Endothelial cell of umbilical vein (primary cell): ENCODE results near the gene CLEC4M. TPM values are rescaled to one million over a fixed set of nuclear protein-coding genes. Genes with fewer than 3 reads are reported as not detected.

Experiments
- BruUV-seq: library from RNA; stranded (reverse); fragments of 400-500 nt; replicated peaks from 2 replicates; lab custom pipeline; 2021; lab: Mats Ljungman, UMichigan
- CTCF ChIA-PET: fragments of 300-600, 350-600 bp; sonication (Branson Sonifier 250); formaldehyde crosslinking; loops from one replicate; lab custom pipeline; 2021; ENCODE audit warnings: antibody characterized with exemption, inconsistent platforms; lab: Charles Lee
- POLR2A ChIA-PET: fragments of 300-600, 350-600 bp; sonication (Branson Sonifier 250); formaldehyde crosslinking; loops from one replicate; lab custom pipeline; 2021; ENCODE audit warnings: antibody characterized with exemption, inconsistent platforms; lab: Charles Lee
- DNase-seq: peaks from one replicate; pipeline ENCODE4 v3.0.0-alpha.2; 2011; ENCODE audit warnings: low read depth, low spot score
- FAIRE-seq: peaks from 2 replicates; lab custom pipeline; 2011; peaks lifted over from hg19 to GRCh38; lab: Jason Lieb, UNC
- H2AFZ ChIP-seq: 2 replicates; pipeline ENCODE4 v1.6.0; 2012; ENCODE audit warnings: low read depth, low read length, control low read depth, inconsistent platforms
- H3K27ac ChIP-seq: 2 replicates; pipeline ENCODE4 v1.5.1; 2011; ENCODE audit warnings: low read depth, mild to moderate bottlenecking, control low read depth, low read length, moderate library complexity; ENCODE audit not compliant: insufficient read depth
- H3K27me3 ChIP-seq, 2 experiments: 2 replicates each; pipeline versions ENCODE4 v1.6.0 to v1.6.1; 2011; ENCODE audit warnings: low read length in 2 of 2, mixed read lengths in 1 of 2; ENCODE audit not compliant: control insufficient read depth in 2 of 2, insufficient read depth in 2 of 2
- H3K36me3 ChIP-seq, 2 experiments: 2 replicates in 1 of 2; 3 replicates in 1 of 2; pipeline ENCODE4 v1.5.1; 2011; ENCODE audit warnings: low read length in 2 of 2, mild to moderate bottlenecking in 1 of 2, moderate library complexity in 1 of 2; ENCODE audit not compliant: control insufficient read depth in 2 of 2, insufficient read depth in 2 of 2; ENCODE audit errors: extremely low read depth in 1 of 2
- H3K4me1 ChIP-seq: 3 replicates; pipeline ENCODE4 v1.5.1; 2011; ENCODE audit warnings: mild to moderate bottlenecking, low read length; ENCODE audit not compliant: control insufficient read depth, insufficient read depth; ENCODE audit errors: extremely low read depth
- H3K4me2 ChIP-seq: 2 replicates; pipeline ENCODE4 v1.6.1; 2011; ENCODE audit warnings: low read length, control low read depth, mixed read lengths; ENCODE audit not compliant: insufficient read depth
- H3K4me3 ChIP-seq, 3 experiments: fragments of 200-600 bp in 1 of 3; sonication (generic), shearing (Covaris generic) in 1 of 3; replicated peaks in 1 of 3; 2 replicates each; pipeline ENCODE4 v1.5.1; 2011 to 2016; ENCODE audit warnings: control low read depth in 3 of 3, low read length in 3 of 3, mild to moderate bottlenecking in 2 of 3, inconsistent platforms in 1 of 3, low read depth in 1 of 3, moderate library complexity in 1 of 3; ENCODE audit not compliant: insufficient read depth in 1 of 3
- H3K79me2 ChIP-seq: 2 replicates; pipeline ENCODE4 v1.6.0; 2012; ENCODE audit warnings: low read length, inconsistent platforms; ENCODE audit not compliant: control insufficient read depth, insufficient read depth
- H3K9ac ChIP-seq: replicated peaks from 2 replicates; pipeline ENCODE3; 2011; ENCODE audit warnings: low read length, control low read depth; ENCODE audit not compliant: insufficient read depth; ENCODE audit errors: extremely low read depth
- H3K9me1 ChIP-seq: replicated peaks from 3 replicates; pipeline ENCODE4 v1.6.0; 2011; ENCODE audit warnings: mild to moderate bottlenecking, low read length; ENCODE audit not compliant: control insufficient read depth, insufficient read depth; ENCODE audit errors: extremely low read depth
- H3K9me3 ChIP-seq: replicated peaks from 2 replicates; pipeline ENCODE4 v1.5.1; 2012; ENCODE audit warnings: low read length, inconsistent platforms; ENCODE audit not compliant: control insufficient read depth, insufficient read depth
- H4K20me1 ChIP-seq: replicated peaks from 2 replicates; pipeline ENCODE3; 2011; ENCODE audit warnings: mild to moderate bottlenecking, low read length; ENCODE audit not compliant: control insufficient read depth, insufficient read depth; ENCODE audit errors: extremely low read depth
- EZH2 ChIP-seq: IDR thresholded peaks from 2 replicates; pipeline ENCODE4 v1.6.1; 2012; ENCODE audit warnings: borderline replicate concordance, low read depth, mild to moderate bottlenecking, moderate library complexity, low read length, inconsistent platforms; ENCODE audit not compliant: severe bottlenecking
- FOS ChIP-seq: IDR thresholded peaks from 2 replicates; pipeline ENCODE4 v1.6.1; 2011; ENCODE audit warnings: mild to moderate bottlenecking, low read length, moderate library complexity, borderline replicate concordance; ENCODE audit not compliant: insufficient read depth
- GATA2 ChIP-seq: IDR thresholded peaks from 2 replicates; pipeline ENCODE4 v1.7.0; 2011; ENCODE audit warnings: low read depth, mild to moderate bottlenecking, moderate library complexity, mixed read lengths, low read length; ENCODE audit not compliant: insufficient read length, insufficient read depth
- JUN ChIP-seq: IDR thresholded peaks from 2 replicates; pipeline ENCODE4 v1.6.1; 2011; ENCODE audit warnings: borderline replicate concordance, low read depth; ENCODE audit not compliant: insufficient read length, insufficient read depth
- MYC ChIP-seq: IDR thresholded peaks from one replicate; pipeline ENCODE4 v1.6.1; 2011; ENCODE audit warnings: mild to moderate bottlenecking, low read depth, low read length
- POLR2A ChIP-seq: IDR thresholded peaks from 2 replicates; pipeline ENCODE4 v1.6.1; 2012; ENCODE audit warnings: low read depth, mild to moderate bottlenecking, control low read depth, low read length
- POLR2AphosphoS5 ChIP-seq: IDR thresholded peaks from 2 replicates; pipeline ENCODE4 v1.6.1; 2012; ENCODE audit warnings: low read depth, mild to moderate bottlenecking, control low read depth, low read length, moderate library complexity; ENCODE audit not compliant: insufficient read depth
- dilution Hi-C: fragments of 300-500 bp; cut with MboI; formaldehyde crosslinking; loops from one replicate; pipeline ENCODE4 v1.15.0; 2019; ENCODE audit warnings: low sequenced_read_pairs; ENCODE audit not compliant: extremely low pct_ligation_motif_present
- intact Hi-C: fragments of 100-400 bp; cut with micrococcal nuclease; formaldehyde crosslinking; loops from one replicate; pipeline ENCODE4 v1.10.0; 2022
- polyA plus RNA-seq, 4 experiments: library from polyadenylated mRNA; depleted of rRNA in 3 of 4; stranded (reverse) in 3 of 4; unstranded in 1 of 4; fragments of >200 nt; gene quantifications; 2 replicates each; pipeline versions ENCODE4 v1.2.1 to v1.2.3, GENCODE V29; 2011 to 2012; ENCODE audit warnings: missing spikeins in 1 of 4
- total RNA-seq: library from RNA; stranded (reverse); gene quantifications from 2 replicates; pipeline ENCODE4 v1.2.3, GENCODE V29; 2021
- TF ChIP-seq, protein P1 (sequence below): IDR thresholded peaks from 2 replicates; pipeline ENCODE4 v1.6.1; 2011; ENCODE audit not compliant: insufficient read depth, insufficient read length
- TF ChIP-seq, protein P2 (sequence below), 2 donors: IDR thresholded peaks; 1 replicate in 1 of 2; 2 replicates in 1 of 2; pipeline ENCODE4 v1.5.1; 2011; ENCODE audit warnings: low read length in 2 of 2, mild to moderate bottlenecking in 2 of 2, moderate library complexity in 2 of 2, control low read depth in 1 of 2, inconsistent platforms in 1 of 2, low read depth in 1 of 2; ENCODE audit not compliant: insufficient read depth in 1 of 2; ENCODE audit errors: extremely low read depth in 1 of 2

Gene CLEC4M
- total and polyA plus RNA-seq, 2 donors (not counting 3 experiments of a cell fraction or from before 2014, with no cell fraction given), result 0.46 to 1.0 TPM

DNA sequence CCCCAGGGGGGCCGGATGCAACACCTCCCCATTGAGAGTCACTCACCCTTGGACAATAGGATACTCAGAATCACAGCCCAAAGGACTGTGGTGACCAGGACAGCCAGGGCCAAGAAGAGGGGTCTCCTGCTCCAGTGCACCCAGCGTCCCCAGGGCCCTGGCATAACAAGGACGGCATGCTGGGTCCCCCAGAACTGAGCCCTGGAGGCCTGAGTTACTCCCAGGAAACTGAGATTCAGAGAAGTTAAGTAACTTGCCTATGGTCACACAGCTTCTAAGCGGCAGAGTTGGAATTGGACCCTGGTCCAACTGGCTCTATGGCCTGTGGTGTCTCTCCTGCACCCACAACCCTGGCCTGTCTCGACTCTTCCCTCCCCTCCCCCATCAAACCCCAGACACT, 31.4 kb upstream of the CLEC4M start:
- POLR2A ChIA-PET, result no interaction called here
- DNase-seq (no peak), FAIRE-seq (no peak)
- intact Hi-C loops (no loop called here), dilution Hi-C loops (no loop called here)
- Histone ChIP-seq H3K4me2 (no peak overlapping the region), H3K9me3 (no peaks in the 10 kb centered on the region), H4K20me1 (no peaks in the 10 kb centered on the region), H3K9ac (no peak overlapping the region), H2AFZ (no peak overlapping the region), H3K36me3 (no peaks in the 10 kb centered on the region), H3K9me1 (no peaks in the 10 kb centered on the region), H3K79me2 (no peaks in the 10 kb centered on the region), H3K4me1 (no peaks in the 10 kb centered on the region), H3K4me3 (no peak overlapping the region), H3K27me3 (peaks cover 36 to 40% of the 10 kb centered on the region in 2 experiments), H3K27ac (no peak overlapping the region)
- TF ChIP-seq EZH2 (no peak), JUN (no peak), POLR2AphosphoS5 (no peak), GATA2 (no peak), MYC (no peak), POLR2A (no peak), FOS (no peak)
- TF ChIP-seq, protein P1, sequence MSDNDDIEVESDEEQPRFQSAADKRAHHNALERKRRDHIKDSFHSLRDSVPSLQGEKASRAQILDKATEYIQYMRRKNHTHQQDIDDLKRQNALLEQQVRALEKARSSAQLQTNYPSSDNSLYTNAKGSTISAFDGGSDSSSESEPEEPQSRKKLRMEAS, result no peak
- TF ChIP-seq, protein P2, sequence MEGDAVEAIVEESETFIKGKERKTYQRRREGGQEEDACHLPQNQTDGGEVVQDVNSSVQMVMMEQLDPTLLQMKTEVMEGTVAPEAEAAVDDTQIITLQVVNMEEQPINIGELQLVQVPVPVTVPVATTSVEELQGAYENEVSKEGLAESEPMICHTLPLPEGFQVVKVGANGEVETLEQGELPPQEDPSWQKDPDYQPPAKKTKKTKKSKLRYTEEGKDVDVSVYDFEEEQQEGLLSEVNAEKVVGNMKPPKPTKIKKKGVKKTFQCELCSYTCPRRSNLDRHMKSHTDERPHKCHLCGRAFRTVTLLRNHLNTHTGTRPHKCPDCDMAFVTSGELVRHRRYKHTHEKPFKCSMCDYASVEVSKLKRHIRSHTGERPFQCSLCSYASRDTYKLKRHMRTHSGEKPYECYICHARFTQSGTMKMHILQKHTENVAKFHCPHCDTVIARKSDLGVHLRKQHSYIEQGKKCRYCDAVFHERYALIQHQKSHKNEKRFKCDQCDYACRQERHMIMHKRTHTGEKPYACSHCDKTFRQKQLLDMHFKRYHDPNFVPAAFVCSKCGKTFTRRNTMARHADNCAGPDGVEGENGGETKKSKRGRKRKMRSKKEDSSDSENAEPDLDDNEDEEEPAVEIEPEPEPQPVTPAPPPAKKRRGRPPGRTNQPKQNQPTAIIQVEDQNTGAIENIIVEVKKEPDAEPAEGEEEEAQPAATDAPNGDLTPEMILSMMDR (IDR thresholded peaks at IDR 0.05; ENCODE audit: extremely low read depth in 1 of 2, insufficient read depth in 1 of 2, low read depth in 1 of 2, low read length in 2 of 2), result no peak
- no TSS peak for BruUV-seq
- CTCF ChIA-PET, result interaction anchor here (1.2 kb wide), 1 partner anchor 51 kb away, joined by 3 read pairs; the partner anchor contains the start of gene TRAPPC5
